GM20431 (cell line): ENCODE results near the gene GPR3.

Experiments used
- in situ Hi-C: fragments of 300-500 bp; cut with MseI, MboI; formaldehyde crosslinking; loops from one replicate; pipeline ENCODE4 v1.15.0; 2020; ENCODE audit warnings: low sequenced_read_pairs; ENCODE audit not compliant: unreplicated experiment

GPR3 gene, protein sequence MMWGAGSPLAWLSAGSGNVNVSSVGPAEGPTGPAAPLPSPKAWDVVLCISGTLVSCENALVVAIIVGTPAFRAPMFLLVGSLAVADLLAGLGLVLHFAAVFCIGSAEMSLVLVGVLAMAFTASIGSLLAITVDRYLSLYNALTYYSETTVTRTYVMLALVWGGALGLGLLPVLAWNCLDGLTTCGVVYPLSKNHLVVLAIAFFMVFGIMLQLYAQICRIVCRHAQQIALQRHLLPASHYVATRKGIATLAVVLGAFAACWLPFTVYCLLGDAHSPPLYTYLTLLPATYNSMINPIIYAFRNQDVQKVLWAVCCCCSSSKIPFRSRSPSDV

DNA sequence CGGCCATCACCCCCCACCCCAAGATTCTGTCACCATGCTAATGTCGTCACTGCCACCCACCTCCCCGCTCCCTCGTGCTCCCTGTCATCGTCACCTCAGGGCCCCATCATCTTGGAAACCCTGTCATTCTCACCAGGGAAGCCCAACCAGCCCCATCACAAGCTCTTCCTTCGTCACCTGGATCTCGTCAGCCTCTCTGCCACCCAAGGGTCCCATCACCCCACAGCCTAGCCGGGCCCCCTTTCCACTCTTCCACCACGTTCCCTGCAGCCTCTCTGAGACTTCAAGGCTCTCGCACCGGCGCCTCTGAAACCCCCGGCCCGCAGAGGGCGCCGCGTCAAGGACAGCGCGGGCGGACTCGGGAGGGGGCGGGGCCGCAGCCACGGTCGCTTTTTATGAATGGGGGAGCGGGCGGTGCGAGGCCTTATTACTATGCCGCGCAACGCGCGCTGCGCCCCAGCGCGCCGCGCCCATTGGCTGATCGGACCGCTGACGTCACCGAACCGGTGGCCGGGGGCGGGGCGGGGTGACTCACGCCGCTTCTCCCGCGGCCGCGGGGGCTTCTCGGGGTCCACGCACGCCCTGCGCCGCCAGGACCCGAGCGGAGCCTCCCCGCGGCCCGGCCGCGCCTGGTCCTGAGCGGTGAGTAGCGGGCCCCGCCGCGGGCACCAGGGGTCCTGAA, at the start of gene GPR3:
GPR3 (plus strand) TSS at position 527 of the 682 bp plus-strand sequence. CDS start 1,177 bp downstream, outside the sequence.
- in situ Hi-C loops: loop anchor here (5.0 kb wide), 1 partner anchor 90 kb away; no protein-coding TSS in a partner anchor

DNA sequence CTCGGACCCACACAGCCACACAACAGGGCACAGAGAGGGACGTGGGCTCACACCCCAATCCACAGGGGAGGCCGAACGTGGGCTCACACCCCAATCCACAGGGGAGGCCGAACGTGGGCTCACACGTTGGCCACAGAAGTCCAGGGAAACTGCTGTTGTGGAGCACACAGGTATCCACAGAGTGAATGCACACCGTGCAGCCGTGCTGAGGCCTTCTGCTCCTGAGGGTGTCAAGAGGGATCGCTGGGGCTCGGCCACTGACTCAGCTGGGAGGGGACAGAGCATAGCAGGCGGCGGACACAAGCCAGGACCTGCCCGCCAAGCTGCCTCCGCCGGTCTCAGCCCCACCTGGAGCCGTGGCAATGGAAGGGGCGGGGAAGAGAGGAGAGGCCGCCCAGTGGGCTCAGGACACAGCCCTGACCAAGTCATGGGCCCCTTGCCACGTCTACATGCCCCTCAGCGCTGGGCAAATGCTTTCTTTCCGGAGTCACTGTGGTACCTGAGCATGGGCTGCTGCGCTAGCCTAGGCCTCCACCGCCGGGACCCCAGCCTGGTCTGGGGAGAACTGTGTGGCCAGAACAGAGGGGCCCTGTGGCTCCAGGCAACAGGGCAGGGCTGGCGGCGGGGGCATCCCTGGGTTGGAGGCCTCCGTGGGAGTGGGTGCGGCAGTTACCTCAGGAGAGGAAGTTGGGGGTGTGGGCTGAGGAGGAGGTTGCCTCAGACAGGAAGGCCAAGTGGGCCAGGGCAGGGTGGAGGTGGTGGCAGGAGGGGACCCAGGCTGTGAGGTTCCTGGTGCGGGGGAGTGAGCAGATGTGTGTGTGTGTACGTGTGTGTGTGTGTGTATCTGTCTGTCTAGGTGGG, 49.4 kb upstream of the GPR3 start:
- in situ Hi-C loops: no loop called here

DNA sequence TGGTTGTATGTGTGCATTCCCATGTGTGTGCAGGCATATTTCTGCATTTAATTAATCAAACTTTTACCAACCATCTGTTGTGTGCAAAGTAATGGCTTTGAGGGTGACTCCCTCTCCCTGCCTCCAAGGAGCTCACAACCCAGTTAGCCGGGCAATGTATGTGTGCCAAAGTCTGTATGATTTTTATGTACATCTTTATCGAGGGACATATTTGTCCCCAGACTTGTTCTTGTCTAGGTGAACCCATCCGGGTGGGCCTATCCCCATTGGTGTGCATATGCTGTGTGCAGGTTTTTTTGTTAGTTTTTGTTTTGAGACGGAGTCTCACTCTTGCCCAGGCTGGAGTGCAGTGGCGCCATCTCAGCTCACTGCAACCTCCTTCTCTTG, 48.8 kb upstream of the GPR3 start:
- in situ Hi-C loops: no loop called here

DNA sequence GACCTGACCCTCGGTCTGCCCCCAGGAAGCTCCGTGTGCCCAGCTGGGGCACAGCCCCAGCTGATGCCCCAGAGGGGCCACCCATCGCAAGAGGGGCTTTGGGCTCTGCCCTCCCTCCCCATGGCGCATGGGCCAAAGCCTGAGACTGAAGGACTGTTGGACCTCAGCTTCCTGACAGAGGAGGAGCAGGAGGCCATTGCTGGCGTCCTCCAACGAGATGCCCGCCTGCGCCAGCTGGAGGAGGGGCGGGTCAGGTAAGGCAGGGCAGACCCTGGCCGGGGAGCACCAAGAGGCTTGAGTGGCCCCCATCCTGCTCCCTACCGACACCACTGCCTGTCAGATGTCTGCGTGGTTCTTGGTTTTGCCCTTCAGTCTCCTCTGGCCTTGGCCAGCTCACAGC, 47.1 kb upstream of the GPR3 start:
- in situ Hi-C loops: no loop called here

DNA sequence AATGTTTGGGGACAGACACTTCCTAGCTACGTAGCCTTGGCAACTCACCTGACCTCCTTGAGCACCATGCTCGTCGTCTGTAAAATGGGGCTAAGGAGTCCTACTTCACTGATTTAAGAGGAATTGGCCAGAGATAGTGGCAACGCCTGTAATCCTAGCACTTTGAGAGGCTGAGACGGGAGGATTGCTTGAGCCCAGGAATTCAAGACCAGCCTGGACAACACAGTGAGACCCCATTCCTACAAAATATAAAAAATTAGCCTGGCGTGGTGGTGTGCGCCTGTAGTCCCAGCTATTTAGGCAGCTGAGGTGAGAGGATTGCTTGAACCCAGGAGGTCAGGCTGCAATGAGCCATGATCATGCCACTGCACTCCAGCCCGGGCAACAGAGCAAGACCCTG, 46.1 kb upstream of the GPR3 start:
- in situ Hi-C loops: no loop called here

DNA sequence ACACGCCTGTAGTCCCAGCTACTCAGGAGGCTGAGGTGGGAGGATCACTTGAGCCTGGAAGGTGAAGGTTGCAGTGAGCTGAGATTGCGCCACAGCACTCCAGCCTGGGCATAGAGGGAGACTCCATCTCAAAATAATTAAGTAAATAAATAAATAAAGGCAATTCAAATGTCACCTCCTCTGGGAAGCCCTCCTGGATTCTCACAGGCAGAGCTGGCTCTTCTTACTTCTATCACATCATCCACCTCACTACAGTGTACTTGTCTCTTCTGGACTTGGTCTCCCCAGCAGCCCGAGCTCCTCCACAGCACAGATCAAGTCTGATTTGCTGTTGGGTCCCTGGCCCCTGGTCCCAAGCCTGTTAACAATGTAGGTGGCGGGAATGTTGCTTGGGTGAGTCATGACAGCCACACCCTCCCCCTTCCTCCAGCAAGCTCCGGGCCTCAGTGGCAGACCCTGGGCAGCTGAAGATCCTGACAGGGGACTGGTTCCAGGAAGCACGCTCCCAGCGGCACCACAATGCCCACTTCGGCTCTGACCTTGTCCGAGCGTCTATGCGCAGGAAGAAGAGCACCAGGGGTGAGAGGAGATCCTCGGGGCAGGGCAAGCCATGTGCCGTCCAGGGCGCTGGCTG, 45.3 kb upstream of the GPR3 start:
- in situ Hi-C loops: no loop called here

DNA sequence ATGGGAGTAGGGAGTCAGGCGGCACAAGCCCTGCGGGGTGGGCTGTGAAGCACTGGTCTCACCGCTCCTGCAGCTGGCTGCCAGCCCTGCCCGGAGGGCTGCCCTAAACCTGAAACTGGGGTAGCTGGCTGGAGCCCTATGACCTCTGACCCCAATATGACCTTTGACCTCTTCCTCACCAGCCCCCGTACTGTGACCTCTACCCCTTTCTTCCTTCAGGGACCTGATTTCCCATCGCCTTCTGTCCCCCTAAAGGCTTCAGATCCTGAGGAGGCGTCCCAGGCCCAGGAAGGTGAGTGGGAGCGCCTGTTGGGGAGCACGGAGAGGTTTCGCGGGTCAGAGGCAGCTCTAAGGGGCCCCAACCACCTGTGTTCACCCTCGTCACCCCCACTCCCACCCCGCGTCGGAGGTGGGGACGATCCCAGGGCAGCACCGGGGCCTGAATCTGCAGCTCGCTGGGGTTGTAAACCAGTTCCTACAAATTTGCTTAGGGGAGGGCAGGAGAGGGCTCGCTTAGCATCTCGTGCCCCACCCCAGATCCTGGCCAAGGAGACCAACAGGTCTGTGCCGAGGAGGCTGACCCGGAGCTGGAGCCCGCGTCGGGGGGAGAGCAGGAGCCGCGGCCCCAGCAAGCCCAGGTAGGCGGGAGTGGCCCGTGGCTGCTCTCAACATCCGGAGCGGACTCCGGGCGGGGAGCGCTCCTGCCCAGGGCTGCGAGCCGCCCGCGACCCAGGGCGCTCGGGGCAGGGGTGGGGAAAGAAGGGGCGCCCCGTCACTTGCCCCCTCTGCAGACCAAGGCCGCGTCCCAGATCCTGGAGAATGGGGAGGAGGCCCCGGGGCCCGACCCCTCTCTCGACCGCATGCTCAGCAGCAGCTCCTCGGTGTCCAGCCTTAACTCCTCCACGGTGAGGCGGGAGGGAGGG, 43.3 kb upstream of the GPR3 start:
- in situ Hi-C loops: no loop called here

DNA sequence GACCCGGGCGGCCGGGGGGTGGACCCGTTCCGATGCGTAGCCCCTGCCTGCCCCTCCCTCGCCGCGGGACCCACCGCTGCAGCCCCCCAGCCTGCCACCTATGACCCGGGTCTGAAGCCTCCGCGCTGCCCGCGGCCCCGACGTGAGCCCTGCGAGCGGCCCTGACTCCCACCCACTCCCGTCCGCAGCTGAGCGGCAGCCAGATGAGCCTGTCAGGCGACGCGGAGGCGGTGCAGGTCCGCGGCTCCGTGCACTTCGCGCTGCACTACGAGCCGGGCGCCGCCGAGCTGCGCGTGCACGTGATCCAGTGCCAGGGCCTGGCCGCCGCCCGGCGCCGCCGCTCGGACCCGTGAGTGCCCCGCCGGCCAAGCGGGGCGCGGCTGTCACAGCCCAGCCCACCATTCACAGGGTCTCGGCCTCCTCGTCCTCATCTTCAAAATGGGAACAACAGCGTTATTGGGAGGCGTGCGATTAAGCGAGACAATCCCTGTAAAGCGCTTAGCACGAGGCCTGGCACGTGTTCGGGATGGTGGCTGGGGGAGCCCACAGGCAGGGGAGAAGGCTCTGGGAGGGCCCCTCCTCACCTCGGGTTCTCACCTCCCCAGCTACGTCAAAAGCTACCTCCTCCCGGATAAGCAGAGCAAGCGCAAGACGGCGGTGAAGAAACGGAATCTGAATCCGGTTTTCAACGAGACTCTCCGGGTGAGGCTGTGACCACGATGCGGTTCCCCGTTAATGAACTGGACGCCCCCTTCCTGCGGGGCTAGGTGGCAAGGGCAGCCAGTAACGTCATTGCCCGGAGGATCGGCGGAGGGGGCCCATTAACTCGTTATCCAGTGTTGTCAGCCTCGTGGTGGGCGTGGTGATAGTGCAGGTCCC, 42.4 kb upstream of the GPR3 start:
- in situ Hi-C loops: no loop called here

DNA sequence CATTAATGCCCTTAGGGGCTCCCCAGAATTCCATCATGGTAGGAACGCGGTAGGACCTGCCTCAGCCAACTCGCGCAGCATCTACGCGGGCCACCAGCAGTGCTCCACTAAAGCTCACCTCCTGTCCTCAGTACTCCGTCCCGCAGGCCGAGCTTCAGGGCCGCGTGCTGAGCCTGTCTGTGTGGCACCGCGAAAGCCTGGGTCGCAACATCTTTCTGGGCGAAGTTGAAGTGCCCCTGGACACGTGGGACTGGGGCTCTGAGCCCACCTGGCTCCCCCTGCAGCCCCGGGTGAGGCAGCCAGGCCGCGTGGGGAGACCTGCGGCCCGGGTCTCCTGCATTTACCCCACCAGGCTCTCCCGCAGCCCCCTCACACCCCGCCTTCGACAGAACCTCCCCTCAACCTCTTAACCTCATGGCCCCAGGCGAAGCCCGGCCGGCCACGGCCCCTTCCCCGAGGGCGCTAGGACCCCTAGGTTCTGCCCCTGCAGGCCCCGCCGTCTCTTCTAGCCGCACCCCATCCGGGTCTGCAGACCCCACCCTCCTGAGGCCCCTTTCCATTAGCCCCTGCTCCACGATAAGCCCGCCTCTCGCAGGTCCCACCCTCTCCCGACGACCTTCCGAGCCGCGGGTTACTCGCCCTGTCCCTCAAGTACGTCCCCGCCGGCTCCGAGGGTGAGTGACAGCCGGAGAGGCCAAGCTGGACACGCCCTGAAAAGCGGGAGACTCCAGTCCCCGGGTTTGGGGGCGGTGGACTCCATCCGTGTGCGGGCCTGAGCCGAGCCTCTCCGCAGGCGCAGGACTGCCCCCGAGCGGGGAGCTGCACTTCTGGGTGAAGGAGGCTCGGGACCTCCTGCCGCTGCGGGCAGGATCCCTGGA, 41.5 kb upstream of the GPR3 start:
- in situ Hi-C loops: no loop called here

DNA sequence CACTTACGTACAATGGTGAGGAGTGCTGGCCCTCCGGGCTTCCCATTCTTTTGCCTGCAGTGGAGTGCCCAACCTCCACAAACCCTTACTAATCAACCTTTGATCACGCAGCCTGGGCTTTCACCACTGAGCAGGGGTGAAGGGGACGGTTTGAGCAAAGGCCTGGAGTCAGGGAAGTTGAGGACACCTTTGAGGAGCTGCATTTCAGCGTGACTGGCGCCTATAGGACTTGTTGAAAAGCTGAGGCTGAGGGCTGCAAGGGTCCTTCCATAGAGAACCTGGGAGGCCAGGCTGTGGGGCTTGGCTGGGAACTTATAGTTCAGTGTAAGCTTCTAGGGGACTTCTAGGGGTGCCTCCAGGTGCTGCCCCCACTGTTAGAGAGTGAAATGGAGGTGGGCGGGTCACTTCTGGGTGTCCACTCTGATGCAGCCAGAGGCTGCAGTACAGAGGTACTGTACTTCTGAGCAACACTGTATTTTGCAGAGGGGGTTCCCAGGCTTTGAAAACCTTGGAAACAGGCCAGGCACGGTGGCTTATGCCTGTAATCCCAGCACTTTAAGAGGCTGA, 40.8 kb upstream of the GPR3 start:
- in situ Hi-C loops: no loop called here

DNA sequence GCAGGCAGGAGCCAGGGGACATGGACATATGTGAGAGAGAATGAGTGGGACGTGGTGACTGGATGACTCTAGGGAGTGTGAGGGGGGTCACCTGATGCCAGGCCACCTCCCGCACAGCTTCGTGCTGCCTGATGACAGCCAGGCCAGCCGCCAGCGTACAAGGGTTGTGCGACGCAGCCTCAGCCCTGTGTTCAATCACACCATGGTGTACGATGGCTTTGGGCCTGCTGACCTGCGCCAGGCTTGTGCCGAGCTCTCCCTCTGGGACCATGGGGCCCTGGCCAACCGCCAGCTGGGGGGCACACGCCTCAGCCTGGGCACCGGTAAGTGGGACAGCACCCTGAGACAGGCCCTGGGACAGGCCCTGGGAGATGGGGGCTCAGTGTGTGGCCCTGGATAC, 39.3 kb upstream of the GPR3 start:
- in situ Hi-C loops: no loop called here

DNA sequence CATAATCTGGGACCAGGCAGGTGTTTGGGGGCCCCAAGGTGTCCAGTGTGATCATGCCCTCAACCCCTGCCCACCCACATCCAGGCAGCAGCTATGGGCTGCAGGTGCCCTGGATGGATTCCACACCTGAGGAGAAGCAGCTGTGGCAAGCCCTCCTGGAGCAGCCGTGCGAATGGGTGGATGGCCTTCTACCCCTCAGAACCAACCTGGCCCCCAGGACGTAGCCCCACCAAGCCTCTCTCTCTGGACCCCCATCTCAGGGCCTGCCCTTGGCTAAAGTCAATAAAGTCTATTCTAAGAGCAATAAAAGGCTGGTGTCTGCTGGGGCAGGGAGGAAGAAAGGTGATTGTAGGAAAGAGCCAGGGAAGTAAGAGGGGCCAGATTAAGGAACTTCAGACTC, 38.8 kb upstream of the GPR3 start:
- in situ Hi-C loops: no loop called here

DNA sequence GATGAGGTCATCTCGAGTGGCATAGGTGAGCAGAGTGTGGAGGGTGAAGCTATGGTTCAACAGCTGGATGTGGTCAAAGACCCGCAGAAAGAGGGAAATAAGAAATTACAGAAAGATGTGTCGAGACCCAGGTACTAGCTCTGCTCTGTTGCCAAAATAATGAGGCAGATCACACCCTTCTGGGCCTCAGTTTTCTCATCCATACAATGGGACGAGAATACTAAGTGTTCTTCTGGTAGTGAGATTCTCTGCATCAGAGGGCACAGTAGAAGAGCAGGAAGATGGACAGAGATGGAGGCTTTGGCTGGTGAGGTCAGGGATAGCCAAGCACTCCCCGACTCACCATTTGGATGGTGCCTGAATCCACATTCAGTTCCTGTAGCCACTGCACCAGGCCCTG, 36.7 kb upstream of the GPR3 start:
- in situ Hi-C loops: no loop called here

DNA sequence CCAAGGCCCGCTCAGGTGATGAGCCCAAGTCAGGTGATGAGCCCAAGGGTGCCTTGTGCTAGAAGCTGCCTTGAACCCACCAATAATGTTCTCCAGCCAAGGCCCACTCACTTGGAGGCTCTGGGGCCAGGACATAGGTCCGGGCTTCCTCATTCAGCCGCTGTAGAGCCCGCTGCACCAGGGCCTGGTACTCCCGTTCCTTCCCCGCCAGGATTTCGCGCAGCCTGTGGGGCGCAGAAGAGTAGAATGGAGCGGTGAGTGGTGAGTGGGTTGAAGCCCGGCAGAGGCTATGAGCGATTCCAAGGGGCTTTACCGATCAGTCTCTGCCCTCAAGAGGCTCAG, 36.2 kb upstream of the GPR3 start:
- in situ Hi-C loops: no loop called here

DNA sequence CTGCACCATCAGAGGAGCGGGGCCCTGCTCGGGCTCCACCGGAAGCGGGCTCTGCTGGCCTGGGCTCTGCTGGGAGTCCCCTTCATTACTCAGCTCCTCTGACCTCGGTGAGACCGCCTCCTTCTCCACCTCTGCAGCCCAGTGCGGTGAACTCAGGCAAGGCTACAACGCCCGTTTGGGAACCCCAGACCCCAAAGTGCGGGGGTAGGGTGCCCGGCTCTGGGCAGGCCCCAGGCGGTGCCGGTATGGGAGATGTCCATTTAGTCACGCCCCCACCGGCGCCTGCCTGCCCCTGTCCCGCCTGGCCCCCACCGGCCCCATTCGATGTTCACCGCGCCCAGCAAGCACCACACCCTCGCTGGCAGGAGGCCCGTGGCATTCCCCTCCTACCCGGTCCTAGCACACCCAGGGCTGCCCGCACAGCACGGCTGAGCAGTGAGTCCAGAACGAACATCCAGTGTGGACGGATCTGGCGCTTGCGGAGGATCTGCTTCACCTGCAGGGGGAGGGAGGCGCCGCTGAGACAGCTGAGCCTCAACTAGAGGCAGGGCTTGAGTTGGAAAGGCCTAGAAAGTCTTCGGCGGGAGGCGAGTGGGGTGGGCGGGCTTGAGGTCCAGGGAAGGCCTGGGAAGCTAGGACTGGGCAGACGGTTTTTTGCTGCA, 35.7 kb upstream of the GPR3 start:
- in situ Hi-C loops: no loop called here

DNA sequence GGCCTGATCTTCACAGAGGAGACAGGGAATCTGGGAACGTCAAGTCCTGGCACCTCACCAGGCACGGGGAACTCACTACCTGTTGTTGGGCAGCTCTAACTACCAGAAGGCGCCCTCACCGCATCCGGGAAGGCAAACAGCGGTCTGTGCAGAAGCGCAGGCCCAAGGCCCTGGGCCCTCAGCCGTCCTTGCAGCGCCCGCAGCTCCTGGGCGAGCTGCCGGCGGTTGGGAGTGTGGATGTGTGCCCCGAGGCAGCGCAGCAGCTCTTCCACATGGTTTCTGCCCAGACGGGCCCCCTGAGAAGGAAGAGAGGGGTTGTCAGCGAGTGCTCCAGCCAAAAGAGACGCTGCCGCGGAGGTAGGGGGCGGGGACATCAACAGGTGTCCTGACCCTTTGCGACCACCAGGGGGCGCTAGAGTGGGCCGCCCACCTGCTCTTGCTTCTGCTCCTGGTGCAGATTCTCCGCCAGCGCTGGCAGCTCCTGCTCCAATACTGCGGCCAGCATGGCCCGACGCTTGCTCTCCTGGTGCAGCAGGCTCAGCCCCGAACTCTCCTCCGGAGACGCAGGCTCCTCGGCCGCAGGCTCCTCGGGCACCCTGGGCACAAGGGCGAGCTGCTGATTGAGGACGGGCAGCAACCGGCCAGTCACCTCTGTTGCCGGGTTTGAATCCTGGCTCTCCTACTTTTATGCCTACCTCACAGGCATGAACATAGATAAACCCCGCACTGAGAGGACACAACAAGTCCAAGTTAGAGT, 35.0 kb upstream of the GPR3 start:
- in situ Hi-C loops: no loop called here
